Stomach (tissue), 4 donors: ENCODE results near the gene RASA3.

Experiments
- EP300 ChIP-seq: sonication (generic); formaldehyde crosslinking; IDR thresholded peaks from one replicate; pipeline ENCODE4 v1.6.1; 2017; ENCODE audit warnings: antibody characterized with exemption
- POLR2A ChIP-seq, 4 donors: fragments of 450-650 bp; IDR thresholded peaks; one replicate each; pipeline ENCODE4 v1.6.1; 2016; ENCODE audit warnings: antibody characterized with exemption in 4 of 4, control low read depth in 2 of 4, mild to moderate bottlenecking in 1 of 4, moderate library complexity in 1 of 4
- POLR2AphosphoS5 ChIP-seq, 3 donors: sonication (generic); formaldehyde crosslinking; IDR thresholded peaks; one replicate each; pipeline ENCODE4 v1.6.1; 2016; ENCODE audit warnings: antibody characterized with exemption in 3 of 3
- TF ChIP-seq, protein P1 (sequence below), 7 experiments: fragments of 450-650 bp in 4 of 7; fragments of 200-600 bp in 3 of 7; sonication (generic) in 3 of 7; IDR thresholded peaks; one replicate each; pipeline ENCODE4 v1.5.1; 2016 to 2019; ENCODE audit warnings: antibody characterized with exemption in 7 of 7, control low read depth in 2 of 7, mild to moderate bottlenecking in 1 of 7

DNA sequence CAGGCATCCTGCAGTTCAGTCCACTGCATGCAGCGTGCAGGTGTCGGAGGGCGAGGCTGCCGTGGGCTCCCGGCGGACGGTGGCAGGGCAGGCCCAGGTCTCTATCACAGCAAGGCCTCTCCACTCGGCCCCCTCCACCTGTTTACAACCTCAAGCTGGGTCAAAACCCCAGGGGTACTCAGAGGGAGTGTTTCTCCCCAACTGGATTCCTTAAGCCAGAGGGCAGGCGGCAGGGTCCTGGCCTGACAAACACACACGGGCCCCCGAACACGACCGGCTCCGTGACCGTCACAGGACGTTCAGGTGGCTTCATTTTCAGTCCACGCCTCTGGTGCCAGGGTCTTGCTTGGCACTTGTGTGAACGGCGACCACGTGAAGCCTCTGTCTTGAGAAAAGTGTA, 23.5 kb downstream of the RASA3 start:
- TF ChIP-seq POLR2A (IDR thresholded peaks at IDR 0.05) (no peak), POLR2AphosphoS5 (IDR thresholded peaks at IDR 0.05) (no peak), EP300 (no peak)
- TF ChIP-seq, protein P1, sequence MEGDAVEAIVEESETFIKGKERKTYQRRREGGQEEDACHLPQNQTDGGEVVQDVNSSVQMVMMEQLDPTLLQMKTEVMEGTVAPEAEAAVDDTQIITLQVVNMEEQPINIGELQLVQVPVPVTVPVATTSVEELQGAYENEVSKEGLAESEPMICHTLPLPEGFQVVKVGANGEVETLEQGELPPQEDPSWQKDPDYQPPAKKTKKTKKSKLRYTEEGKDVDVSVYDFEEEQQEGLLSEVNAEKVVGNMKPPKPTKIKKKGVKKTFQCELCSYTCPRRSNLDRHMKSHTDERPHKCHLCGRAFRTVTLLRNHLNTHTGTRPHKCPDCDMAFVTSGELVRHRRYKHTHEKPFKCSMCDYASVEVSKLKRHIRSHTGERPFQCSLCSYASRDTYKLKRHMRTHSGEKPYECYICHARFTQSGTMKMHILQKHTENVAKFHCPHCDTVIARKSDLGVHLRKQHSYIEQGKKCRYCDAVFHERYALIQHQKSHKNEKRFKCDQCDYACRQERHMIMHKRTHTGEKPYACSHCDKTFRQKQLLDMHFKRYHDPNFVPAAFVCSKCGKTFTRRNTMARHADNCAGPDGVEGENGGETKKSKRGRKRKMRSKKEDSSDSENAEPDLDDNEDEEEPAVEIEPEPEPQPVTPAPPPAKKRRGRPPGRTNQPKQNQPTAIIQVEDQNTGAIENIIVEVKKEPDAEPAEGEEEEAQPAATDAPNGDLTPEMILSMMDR (IDR thresholded peaks at IDR 0.05): no peak
